Esophagus mucosa (tissue), 1 donor: Measurements from ENCODE around the gene ATP5IF1. TPM values are rescaled to one million over a fixed set of nuclear protein-coding genes. Genes with fewer than 3 reads are reported as not detected.

Experiments
- ATAC-seq: fragments of 200-7000 bp; cut with Tn5 transposase; one replicate; pipeline ENCODE4 v1.9.1; 2020
- total RNA-seq: library from RNA; stranded (reverse); gene quantifications from one replicate; pipeline ENCODE4 v1.2.4, GENCODE V29; 2023
- donor health status: DM: yes; HTN: yes; CAD: no.

ATP5IF1 gene
- total RNA-seq, 1 donor from 2014 or later = 119 TPM

DNA sequence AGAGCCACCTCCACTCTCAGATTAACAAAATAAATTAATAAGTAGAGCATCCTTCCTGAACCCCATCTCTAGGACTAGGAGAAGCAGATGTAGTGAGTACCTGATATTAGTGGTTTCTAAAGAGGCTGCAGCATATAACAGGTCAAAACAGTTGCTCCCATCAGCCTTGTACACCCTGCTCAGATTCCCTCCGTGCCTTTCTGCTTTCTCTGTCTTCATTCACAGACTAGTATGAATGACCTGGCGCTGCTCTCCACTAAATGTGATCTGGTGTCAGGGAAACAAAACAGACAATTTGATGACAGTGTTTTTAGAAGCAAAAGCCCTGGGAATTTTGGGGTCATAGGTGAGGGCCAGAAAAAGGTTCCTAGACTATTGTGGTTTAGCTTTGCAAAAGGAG lies 31.7 kb downstream of the ATP5IF1 start:
- no peak for ATAC-seq

DNA sequence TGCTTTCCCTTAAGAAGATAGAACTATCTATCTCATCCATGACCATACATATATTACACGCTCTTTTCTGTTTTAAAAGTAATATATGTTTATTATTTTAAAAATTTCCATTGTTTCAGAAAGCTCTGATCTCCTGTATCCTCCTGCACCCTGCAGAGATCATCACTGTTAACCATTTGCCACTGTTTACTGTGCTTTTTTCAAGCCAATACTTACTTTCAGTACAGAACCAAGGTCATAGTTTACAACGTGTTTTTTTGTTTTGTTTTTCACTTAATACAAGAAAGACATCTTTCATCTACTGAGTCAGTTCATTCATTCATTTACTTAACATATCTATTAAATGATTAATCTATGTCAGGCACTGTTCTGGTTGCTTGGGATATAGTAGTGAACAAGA lies 33.6 kb downstream of the ATP5IF1 start:
- ATAC-seq = no peak

DNA sequence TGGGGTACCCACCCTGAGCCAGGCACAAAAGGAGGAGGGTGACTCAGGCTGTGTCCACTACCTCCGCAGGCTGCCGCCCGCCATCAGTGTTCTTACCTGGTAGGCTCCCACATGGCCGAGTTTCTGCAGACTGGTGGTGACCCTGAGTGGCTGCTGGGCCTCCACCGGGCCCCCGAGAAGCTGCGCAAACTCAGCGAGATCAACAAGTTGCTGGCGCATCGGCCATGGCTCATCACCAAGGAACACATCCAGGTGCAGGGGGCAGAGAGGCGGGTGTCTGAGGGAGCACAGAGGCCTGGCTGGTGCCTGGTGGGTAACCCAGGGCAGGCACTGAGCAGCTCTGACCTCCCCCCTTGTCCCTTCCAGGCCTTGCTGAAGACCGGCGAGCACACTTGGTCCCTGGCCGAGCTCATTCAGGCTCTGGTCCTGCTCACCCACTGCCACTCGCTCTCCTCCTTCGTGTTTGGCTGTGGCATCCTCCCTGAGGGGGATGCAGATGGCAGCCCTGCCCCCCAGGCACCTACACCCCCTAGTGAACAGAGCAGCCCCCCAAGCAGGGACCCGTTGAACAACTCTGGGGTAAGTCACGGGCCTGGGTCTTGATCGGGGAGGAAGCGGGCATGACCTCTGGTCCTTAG lies 36.4 kb downstream of the ATP5IF1 start:
- no peak for ATAC-seq

DNA sequence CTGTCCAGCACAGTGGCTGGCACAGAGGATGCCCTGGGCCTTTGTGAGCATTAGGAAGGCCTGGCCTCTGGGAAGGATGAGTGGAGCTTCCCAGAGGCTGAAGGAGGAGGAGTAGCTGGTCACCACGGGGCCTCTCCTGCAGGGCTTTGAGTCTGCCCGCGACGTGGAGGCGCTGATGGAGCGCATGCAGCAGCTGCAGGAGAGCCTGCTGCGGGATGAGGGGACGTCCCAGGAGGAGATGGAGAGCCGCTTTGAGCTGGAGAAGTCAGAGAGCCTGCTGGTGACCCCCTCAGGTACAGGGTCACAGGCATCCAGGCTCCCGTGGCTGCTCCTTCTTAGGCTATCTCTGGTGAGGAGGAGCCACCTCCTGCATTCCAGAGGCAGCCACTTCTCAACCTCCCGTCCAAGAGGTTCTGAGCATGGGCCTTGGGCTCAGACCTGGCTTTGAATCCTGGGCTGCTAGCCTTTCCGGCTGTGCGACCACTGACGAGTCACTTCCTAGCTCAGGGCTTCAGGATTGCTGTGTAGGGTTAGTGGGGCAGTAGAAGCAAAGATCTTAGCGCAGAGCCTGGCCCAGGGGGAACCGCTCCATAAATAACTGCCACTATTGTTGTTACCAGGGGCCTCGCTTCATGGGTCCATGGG lies 37.4 kb downstream of the ATP5IF1 start:
- peak; percentile 24 for ATAC-seq

DNA sequence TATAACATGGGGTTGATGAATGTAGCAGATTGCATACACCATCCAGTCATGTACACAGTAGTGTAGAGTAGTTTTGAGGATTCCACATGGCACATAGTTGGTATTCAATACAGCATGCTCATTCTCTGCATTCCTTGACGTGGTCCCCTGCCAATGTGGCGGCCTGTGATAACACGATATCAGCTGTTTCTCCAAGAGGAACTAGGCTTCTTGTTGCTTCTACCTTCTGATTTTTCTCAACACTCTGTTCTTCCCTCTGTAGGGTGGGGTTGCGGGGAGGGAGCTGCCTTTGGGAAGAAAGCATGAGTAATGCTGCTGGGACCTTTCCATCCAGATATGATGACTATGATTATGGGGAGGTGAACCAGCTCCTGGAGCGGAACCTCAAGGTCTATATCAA lies 42.8 kb downstream of the ATP5IF1 start:
- no peak for ATAC-seq

DNA sequence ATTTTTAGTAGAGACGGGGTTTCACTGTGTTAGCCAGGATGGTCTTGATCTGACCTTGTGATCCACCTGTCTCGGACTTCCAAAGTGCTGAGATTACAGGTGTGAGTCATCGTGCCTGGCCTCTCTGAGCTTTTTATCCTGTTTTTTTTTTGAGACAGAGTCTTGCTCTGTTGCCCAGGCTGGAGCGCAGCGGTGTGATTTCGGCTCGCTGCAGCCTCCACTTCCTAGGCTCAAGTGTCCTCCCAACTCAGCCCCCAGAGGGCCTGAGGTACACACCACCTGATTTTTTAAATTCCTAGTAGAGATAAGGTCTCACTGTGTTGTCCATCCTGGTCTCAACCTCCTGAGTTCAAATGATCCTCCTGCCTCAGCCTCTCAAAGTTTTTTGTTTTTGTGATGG lies 43.8 kb downstream of the ATP5IF1 start:
- no peak for ATAC-seq

DNA sequence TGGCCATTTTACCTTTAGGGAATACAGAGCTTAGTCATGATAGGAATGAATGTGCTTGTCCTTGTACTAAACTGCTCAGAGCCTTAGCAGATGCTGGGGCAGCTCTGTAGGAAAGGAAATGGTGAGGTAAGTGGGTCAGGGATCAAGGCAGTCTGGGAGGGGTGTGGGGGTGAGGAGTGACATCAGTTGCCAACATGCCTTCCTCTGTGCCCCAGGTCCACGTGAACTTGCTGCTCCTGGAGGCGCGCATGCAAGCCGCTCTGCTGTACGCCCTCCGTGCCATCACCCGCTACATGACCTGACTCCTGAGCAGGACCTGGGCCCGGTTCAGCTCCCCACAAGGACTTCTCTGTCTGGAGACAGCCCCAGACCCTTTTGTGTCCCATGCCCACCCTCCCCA lies 44.6 kb downstream of the ATP5IF1 start:
- ATAC-seq = no peak

DNA sequence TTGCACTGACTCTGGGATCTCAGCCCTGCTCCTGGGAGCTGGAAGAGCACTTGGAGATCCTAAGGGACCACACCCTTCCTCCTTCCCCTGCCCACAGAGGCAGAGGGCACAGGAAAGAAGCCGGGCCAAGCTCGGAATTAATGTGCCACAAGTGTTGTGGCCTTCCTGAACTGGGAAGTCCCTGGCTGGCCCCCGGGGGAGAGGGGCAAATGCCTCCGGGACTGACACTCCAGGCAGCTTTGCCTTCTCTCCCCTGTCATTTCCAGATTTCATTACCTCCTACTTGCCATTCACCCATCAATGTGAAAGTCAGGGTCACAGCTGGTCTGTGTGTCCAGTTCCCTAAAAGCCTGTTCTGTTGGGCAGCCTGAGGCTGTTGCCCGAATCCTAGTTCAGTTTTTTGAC lies 45.1 kb downstream of the ATP5IF1 start:
- no peak for ATAC-seq

DNA sequence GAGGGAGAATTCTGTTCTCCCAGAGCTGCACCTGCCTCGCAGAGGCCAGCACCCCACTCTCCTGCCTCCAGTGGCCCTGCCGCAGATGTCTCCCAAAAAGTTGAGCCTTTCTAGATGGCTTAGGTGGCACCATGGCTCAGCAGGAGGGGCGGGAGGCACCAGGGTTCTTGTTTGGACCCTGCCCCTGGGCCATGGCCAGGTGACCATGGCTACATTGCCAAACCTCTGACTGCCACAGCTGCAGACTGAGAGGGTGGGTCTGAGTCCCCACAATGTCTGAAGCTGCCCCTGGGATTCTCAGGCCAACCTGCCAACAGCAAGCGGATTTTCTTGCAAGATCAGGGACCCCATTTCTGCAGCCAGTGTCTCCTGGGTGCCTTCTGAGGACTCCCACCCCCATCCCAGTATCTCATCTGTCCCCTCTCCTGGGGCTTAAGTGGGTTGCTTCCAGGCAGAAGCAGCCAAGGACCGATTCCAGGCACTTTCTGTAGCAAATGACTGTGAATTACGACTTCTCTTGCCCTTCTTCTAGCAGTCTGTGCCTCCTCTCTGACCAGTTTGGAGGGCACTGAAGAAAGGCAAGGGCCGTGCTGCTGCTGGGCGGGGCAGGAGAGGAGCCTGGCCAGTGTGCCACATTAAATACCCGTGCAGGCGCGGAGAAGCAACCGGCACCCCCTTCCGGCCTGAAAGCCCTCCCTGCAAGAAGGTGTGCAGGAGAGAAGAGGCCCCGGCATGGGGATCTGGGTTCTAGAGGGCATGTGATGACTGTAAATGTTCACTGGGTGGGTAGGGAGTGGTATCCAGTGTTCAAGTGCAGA lies 45.9 kb downstream of the ATP5IF1 start:
- no peak for ATAC-seq

DNA sequence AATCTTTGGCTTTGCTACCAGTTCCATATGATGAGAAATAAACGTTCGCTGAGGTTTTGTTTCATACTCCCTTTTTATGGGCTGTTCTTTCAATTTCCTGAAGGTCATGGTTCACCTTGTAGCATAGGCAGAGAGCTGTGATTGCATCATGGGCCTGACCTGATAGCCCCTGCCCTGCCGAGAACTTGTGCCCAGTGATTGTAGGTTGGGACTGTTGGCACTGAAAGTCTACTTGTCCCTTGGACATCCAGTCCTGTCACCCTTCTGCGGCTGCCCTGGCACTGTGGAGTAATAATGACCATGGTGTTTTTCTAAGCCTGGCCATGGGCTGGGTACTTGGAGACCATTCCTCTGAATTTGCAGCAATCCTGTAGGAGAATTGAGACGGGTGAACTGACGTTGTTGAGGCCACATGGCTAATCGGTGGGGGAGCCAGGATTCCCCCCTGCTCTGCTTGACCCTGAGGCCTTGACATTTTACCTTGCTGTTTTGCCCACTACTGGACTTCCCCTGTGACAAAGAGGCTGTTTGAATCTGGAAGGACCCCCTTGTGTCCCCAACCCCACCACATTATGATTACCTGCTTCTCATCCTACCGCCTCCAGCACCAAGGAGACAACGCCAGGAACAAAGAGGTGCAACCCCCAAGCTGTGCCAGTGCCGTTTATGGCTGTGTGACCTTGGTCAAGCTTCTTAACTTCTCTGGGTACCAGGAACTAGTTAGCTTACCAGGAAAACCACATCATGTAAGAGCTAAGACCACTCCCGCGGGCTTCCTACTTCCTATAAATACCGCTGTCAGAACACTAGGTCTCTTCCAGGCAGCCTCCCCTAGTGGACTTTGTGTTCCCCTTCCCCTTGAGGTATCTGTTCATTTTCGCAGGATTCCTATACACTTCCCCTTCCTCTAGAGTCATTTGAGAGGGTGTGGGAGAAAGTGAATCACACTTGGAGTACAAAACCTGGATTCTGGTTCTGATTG lies 46.8 kb downstream of the ATP5IF1 start:
- peak; percentile 8 for ATAC-seq

DNA sequence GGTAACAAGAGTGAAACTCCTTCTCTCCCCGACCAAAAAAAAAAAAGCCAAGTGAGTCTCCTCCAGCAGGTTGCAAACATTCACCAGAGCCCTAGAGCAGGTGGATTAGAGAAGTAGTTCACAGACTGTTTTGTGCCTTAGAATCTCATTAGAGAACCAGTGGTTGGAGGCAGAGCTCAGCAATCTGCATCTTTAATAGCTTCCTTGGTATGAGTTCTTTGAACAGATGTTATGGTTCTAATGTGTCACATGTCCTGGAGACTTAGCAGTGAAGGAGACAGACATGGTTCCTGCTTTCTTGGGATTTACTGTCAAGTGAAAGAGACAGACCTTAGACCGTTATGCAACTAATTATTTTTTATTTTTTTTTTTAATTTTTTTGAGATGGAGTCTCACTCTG lies 50.2 kb downstream of the ATP5IF1 start:
- ATAC-seq = no peak

Other genes starting within 250 kb of the ATP5IF1 start
- 18.9 TPM for gene EYA3, start 147.5 kb upstream of the ATP5IF1 start, total RNA-seq
- gene PTAFR, start 59.4 kb upstream of the ATP5IF1 start, total RNA-seq = 7.6 TPM
- 45.8 TPM for gene DNAJC8, start 3.1 kb upstream of the ATP5IF1 start, total RNA-seq
- gene SESN2, start 23.4 kb downstream of the ATP5IF1 start, total RNA-seq = 26.2 TPM
- 15.5 TPM for gene MED18, start 92.9 kb downstream of the ATP5IF1 start, total RNA-seq
- 56.3 TPM for gene PHACTR4, start 133.6 kb downstream of the ATP5IF1 start, total RNA-seq